PC-9 (cell line): ENCODE data around the gene HELZ. TPM values are rescaled to one million over a fixed set of nuclear protein-coding genes. Genes with fewer than 3 reads are reported as not detected.
"Not testable (repeated sequence)": the region's sequence is repeated elsewhere in the genome, so short reads cannot be mapped to it uniquely, and the experiment has no call there.

Experiments used
- BruUV-seq: library from RNA; stranded (reverse); fragments of 400-500 nt; replicated peaks from 2 replicates; lab custom pipeline; 2021; lab: Mats Ljungman, UMichigan
- CTCF ChIA-PET: fragments of 300-600 bp; sonication (Branson Sonifier 250); formaldehyde crosslinking; loops from one replicate; lab custom pipeline; 2022; ENCODE audit warnings: antibody characterized with exemption; lab: Charles Lee
- POLR2A ChIA-PET: fragments of 300-600 bp; sonication (Branson Sonifier 250); formaldehyde crosslinking; loops from one replicate; lab custom pipeline; 2022; ENCODE audit warnings: antibody characterized with exemption; ENCODE audit not compliant: unreplicated experiment; lab: Charles Lee
- DNase-seq, 2 experiments: peaks; one replicate each; pipeline versions ENCODE4 v3.0.0 to v3.0.0-alpha.2; 2015 to 2022; ENCODE audit warnings: mixed read lengths in 1 of 2
- H2AFZ ChIP-seq: fragments of 200-600 bp; sonication (generic); 2 replicates; pipeline ENCODE4 v1.8.1; 2017; ENCODE audit warnings: antibody characterized with exemption
- H3F3A ChIP-seq: fragments of 200-600 bp; sonication (generic); 2 replicates; pipeline ENCODE4 v1.8.1; 2017; ENCODE audit warnings: antibody characterized with exemption, mild to moderate bottlenecking, low read depth; ENCODE audit not compliant: insufficient read depth
- H3K27ac ChIP-seq: fragments of 200-600 bp; sonication (generic); 2 replicates; pipeline ENCODE4 v1.6.1; 2016; ENCODE audit warnings: mixed run types
- H3K27me3 ChIP-seq: fragments of 200-600 bp; sonication (generic); 2 replicates; pipeline ENCODE4 v1.6.1; 2016; ENCODE audit warnings: low read depth, mixed run types; ENCODE audit not compliant: insufficient read depth
- H3K36me3 ChIP-seq: fragments of 200-600 bp; sonication (generic); 2 replicates; pipeline ENCODE4 v1.6.1; 2016; ENCODE audit warnings: low read depth, mixed run types
- H3K4me1 ChIP-seq: fragments of 200-600 bp; sonication (generic); replicated peaks from 2 replicates; pipeline ENCODE4 v1.6.1; 2016; ENCODE audit warnings: mixed run types; ENCODE audit not compliant: insufficient read depth
- H3K4me2 ChIP-seq: fragments of 200-600 bp; sonication (generic); 2 replicates; pipeline ENCODE4 v1.6.1; 2017; ENCODE audit warnings: mixed run types
- H3K4me3 ChIP-seq: fragments of 200-600 bp; sonication (generic); 2 replicates; pipeline ENCODE4 v1.6.1; 2016; ENCODE audit warnings: mixed run types
- H3K79me2 ChIP-seq: fragments of 200-600 bp; sonication (generic); 2 replicates; pipeline ENCODE4 v1.6.1; 2017; ENCODE audit warnings: low read depth, mixed run types
- H3K9me2 ChIP-seq: fragments of 200-600 bp; sonication (generic); 2 replicates; pipeline ENCODE4 v1.8.1; 2017; ENCODE audit warnings: mild to moderate bottlenecking; ENCODE audit not compliant: insufficient read depth
- H3K9me3 ChIP-seq: fragments of 200-600 bp; sonication (generic); 2 replicates; pipeline ENCODE4 v1.8.1; 2016; ENCODE audit warnings: low read depth; ENCODE audit not compliant: insufficient read depth
- H4K20me1 ChIP-seq: fragments of 200-600 bp; sonication (generic); 2 replicates; pipeline ENCODE4 v1.8.1; 2017; ENCODE audit not compliant: insufficient read depth
- CTCF ChIP-seq: fragments of 200-600 bp; sonication (generic); conservative IDR thresholded peaks from 2 replicates; pipeline ENCODE4 v1.6.1; 2017; ENCODE audit warnings: mixed run types, antibody characterized with exemption, mild to moderate bottlenecking, moderate library complexity
- EZH2 ChIP-seq: fragments of 200-600 bp; sonication (generic); IDR thresholded peaks from 2 replicates; pipeline ENCODE4 v1.8.0; 2017; ENCODE audit warnings: antibody characterized with exemption, low read depth
- intact Hi-C: fragments of 100-400 bp; cut with micrococcal nuclease; formaldehyde crosslinking; loops from one replicate; pipeline ENCODE4 v1.10.0; 2022; ENCODE audit not compliant: unreplicated experiment
- total RNA-seq: library from RNA; stranded (reverse); gene quantifications from 2 replicates; pipeline ENCODE4 v1.2.3, GENCODE V29; 2021

The HELZ gene
- total RNA-seq, 1 experiment from 2014 or later: 38.0 TPM

DNA sequence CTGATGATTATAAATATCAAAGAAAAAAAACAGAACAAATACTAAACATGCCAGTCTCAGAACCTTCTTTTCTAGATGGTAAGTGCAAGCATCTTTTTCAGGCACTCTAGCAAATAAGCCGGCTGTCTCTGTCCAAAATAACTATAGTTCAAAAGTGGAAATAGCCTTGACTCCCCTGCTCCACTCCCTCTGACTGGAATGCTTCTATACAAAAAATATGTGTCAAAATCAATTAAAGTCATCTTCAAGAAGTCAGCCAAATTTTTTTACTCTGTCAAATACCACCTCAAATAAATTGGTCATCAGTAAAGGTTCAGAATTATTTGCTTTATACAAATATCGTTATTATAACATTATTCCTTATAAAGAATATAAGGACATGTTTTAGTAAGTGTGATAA is 117.1 kb downstream of the HELZ start:
- Histone ChIP-seq H2AFZ (no peak overlapping the region), H3K4me3 (no peak overlapping the region), H3K9me3 (no peaks in the 10 kb centered on the region), H4K20me1 (peaks cover 4% of the 10 kb centered on the region), H3K9me2 (no peaks in the 10 kb centered on the region), H3K36me3 (peaks cover 21% of the 10 kb centered on the region; the same call in 1 of the 2 replicates), H3K4me2 (no peak overlapping the region), H3F3A (peaks cover 14% of the 10 kb centered on the region), H3K79me2 (no peaks in the 10 kb centered on the region), H3K4me1 (no peaks in the 10 kb centered on the region), H3K27ac (no peak overlapping the region), H3K27me3 (no peaks in the 10 kb centered on the region)
- BruUV-seq: no TSS peak
- intact Hi-C loops: no loop called here
- DNase-seq: no peak
- no peak for TF ChIP-seq CTCF
- TF ChIP-seq EZH2: no peak
- CTCF ChIA-PET: no interaction called here
- POLR2A ChIA-PET: no interaction called here

DNA sequence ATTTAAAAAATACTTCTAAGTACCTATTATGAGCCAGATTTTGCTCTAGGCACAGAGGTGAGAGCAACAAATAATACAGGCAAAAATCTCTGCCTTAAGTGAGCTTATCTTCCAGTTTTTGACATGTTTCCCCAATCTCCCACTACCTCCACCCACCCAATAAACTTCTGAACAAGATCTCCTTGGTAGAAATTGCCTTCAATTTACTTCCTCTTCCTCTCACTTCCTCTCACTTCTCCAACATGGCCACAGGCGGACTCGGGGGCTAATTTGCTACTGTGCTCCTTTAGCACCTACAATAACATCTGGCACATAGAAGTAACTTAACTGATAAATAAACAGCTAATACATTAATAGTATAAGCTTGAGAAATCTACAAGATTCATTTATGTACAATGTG is 118.0 kb downstream of the HELZ start:
- Histone ChIP-seq H3K4me3 (no peak overlapping the region), H3K4me1 (no peaks in the 10 kb centered on the region), H3K4me2 (no peak overlapping the region), H3K9me3 (no peaks in the 10 kb centered on the region), H2AFZ (no peak overlapping the region), H3K79me2 (no peaks in the 10 kb centered on the region), H3F3A (peaks cover 12% of the 10 kb centered on the region), H3K27ac (no peak overlapping the region), H3K36me3 (peaks cover 22% of the 10 kb centered on the region; the same call in 1 of the 2 replicates), H4K20me1 (peaks cover 4% of the 10 kb centered on the region), H3K27me3 (no peaks in the 10 kb centered on the region), H3K9me2 (no peaks in the 10 kb centered on the region)
- POLR2A ChIA-PET: interaction anchor here (0.6 kb wide), 1 partner anchor 1096 kb away, joined by 3 read pairs; no protein-coding TSS in a partner anchor
- intact Hi-C loops: no loop called here
- no peak for DNase-seq
- CTCF ChIA-PET: no interaction called here
- no TSS peak for BruUV-seq
- TF ChIP-seq CTCF: no peak
- no peak for TF ChIP-seq EZH2

DNA sequence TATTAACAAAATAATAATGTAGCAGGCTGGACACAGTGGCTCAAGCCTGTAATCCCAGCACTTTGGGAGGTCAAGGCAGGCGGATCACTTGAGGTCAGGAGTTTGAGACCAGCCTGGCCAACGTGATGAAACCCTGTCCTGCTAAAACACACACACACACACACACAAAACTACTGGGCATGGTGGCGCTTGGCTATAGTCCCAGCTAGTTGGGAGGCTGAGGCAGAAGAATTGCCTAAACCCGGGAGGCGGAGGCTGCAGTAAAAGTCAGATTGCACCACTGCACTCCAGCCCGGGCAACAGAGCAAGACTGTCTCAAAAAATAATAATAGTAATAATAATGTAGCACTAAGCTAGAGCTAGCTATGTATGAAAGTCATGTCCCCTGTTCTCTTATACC is 118.5 kb downstream of the HELZ start:
- H3K4me2 ChIP-seq, H2AFZ ChIP-seq, intact Hi-C loops, H3K9me3 ChIP-seq, H3K27ac ChIP-seq, H3K4me3 ChIP-seq, H3K27me3 ChIP-seq, DNase-seq, H4K20me1 ChIP-seq, H3K79me2 ChIP-seq, BruUV-seq, H3K4me1 ChIP-seq, H3K9me2 ChIP-seq, CTCF ChIA-PET: not testable (repeated sequence)
- peaks cover 12% of the 10 kb centered on the region for H3F3A ChIP-seq
- POLR2A ChIA-PET: interaction anchor here (0.5 kb wide), 1 partner anchor 28 kb away, joined by 6 read pairs; no protein-coding TSS in a partner anchor
- peaks cover 22% of the 10 kb centered on the region; the same call in 1 of the 2 replicates for H3K36me3 ChIP-seq

- no peak for TF ChIP-seq EZH2
- no peak for TF ChIP-seq CTCF
- Histone ChIP-seq H3K9me2 (no peaks in the 10 kb centered on the region), H3K27me3 (no peaks in the 10 kb centered on the region), H3K27ac (no peak overlapping the region), H3K79me2 (no peaks in the 10 kb centered on the region), H3K4me2 (no peak overlapping the region), H3K4me1 (no peaks in the 10 kb centered on the region), H3K4me3 (no peak overlapping the region), H4K20me1 (peaks cover 4% of the 10 kb centered on the region), H3K36me3 (peaks cover 22% of the 10 kb centered on the region; the same call in 1 of the 2 replicates), H2AFZ (no peak overlapping the region), H3F3A (peaks cover 12% of the 10 kb centered on the region), H3K9me3 (no peaks in the 10 kb centered on the region)
- no TSS peak for BruUV-seq
- no peak for DNase-seq
- intact Hi-C loops: no loop called here
- ChIA-PET CTCF (no interaction called here), POLR2A (no interaction called here)
Observed at GRCh38 chr17:67125924-67126323, 119.1 kb downstream of the HELZ start.
